ENCODE data around the gene DHRS12. TPM values are rescaled to one million over a fixed set of nuclear protein-coding genes. Genes with fewer than 3 reads are reported as not detected.

DHRS12 gene
- total RNA-seq, 1 experiment from 2014 or later = 2.6 TPM

DNA sequence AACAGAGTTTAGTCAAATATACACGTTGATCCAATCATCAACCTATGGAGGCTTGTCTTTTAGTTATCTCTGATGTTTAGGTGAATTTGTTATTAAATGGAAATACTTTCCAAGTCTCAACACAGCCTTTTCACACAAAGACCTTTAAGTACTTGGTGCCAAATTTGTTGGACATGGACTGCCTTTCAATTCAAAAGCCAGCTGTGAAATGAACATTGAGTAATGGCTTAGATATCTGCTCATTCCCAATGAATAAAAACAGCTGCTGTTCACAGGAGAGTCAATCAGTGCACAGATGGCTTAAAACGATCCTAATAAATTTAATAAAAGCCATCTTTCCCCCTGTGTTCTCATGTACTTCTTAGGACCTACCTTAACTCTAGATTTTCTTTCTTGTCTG lies 19.9 kb upstream of the DHRS12 start:
- Histone ChIP-seq H3K27me3 (ENCODE audit: low read length) (peaks cover 17% of the 10 kb centered on the region; the same call in 1 of the 2 replicates), H3K79me2 (ENCODE audit: low read length) (no peaks in the 10 kb centered on the region), H3K4me2 (ENCODE audit: low read length) (no peak overlapping the region), H4K20me1 (ENCODE audit: low read length) (no peaks in the 10 kb centered on the region), H3K9ac (ENCODE audit: low read length) (no peak overlapping the region), H3F3A (ENCODE audit: low read length, unreplicated experiment) (no peaks in the 10 kb centered on the region), H3K9me2 (replicated peaks; ENCODE audit: low read length) (no peaks in the 10 kb centered on the region), H3K36me3 (ENCODE audit: low read depth, low read length) (no peaks in the 10 kb centered on the region), H3K4me1 (ENCODE audit: insufficient read depth, low read length) (no peaks in the 10 kb centered on the region), H3K4me3 (ENCODE audit: low read length) (no peak overlapping the region), H3K27ac (ENCODE audit: low read length) (no peak overlapping the region), H3K9me3 (ENCODE audit: low read length) (no peaks in the 10 kb centered on the region), H2AFZ (ENCODE audit: low read length) (no peak overlapping the region)
- intact Hi-C loops (cut with micrococcal nuclease) = no loop called here
- ChIA-PET CTCF (no interaction called here), POLR2A (ENCODE audit: unreplicated experiment) (interaction anchor here (0.8 kb wide), 1 partner anchor 483 kb away, joined by 8 read pairs; no protein-coding TSS in a partner anchor)
- TF ChIP-seq, protein P1, sequence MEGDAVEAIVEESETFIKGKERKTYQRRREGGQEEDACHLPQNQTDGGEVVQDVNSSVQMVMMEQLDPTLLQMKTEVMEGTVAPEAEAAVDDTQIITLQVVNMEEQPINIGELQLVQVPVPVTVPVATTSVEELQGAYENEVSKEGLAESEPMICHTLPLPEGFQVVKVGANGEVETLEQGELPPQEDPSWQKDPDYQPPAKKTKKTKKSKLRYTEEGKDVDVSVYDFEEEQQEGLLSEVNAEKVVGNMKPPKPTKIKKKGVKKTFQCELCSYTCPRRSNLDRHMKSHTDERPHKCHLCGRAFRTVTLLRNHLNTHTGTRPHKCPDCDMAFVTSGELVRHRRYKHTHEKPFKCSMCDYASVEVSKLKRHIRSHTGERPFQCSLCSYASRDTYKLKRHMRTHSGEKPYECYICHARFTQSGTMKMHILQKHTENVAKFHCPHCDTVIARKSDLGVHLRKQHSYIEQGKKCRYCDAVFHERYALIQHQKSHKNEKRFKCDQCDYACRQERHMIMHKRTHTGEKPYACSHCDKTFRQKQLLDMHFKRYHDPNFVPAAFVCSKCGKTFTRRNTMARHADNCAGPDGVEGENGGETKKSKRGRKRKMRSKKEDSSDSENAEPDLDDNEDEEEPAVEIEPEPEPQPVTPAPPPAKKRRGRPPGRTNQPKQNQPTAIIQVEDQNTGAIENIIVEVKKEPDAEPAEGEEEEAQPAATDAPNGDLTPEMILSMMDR (conservative IDR thresholded peaks at IDR 0.05; ENCODE audit: low read depth, low read length) = no peak
- ATAC-seq (no peak), DNase-seq (no peak)
- no TSS peak for BruUV-seq (replicated peaks)

DNA sequence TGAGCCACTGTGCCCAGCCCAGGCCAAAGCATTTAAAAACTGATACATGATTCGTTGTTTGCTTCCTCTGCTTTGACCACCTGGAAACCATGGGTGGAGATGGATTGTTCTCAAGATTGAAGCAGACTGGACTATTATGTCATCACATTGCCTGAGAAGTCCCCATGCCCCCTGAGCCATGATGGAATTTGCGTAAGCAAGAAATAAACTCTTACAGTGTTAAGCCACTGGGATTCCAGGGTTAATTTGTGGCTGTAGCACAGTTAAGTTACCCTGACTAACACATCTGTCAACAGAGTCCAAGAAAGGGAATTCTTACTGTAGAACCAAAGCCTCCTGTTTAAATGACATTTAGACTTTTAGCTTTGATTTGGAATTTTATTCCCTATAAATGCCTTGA lies 19.4 kb upstream of the DHRS12 start:
- TF ChIP-seq EZH2 (IDR thresholded peaks at IDR 0.05; ENCODE audit: low read length, unreplicated experiment) = no peak
- TF ChIP-seq, protein P1 (conservative IDR thresholded peaks at IDR 0.05; ENCODE audit: low read depth, low read length) = no peak
- no peak for TF ChIP-seq EZH2phosphoT487 (IDR thresholded peaks at IDR 0.05; ENCODE audit: borderline replicate concordance, low read length)
- peaks cover 17% of the 10 kb centered on the region; the same call in 1 of the 2 replicates for H3K27me3 ChIP-seq (ENCODE audit: low read length)
- H3F3A ChIP-seq (ENCODE audit: low read length, unreplicated experiment) = no peaks in the 10 kb centered on the region
- H3K4me2 ChIP-seq (ENCODE audit: low read length) = no peak overlapping the region
- no peaks in the 10 kb centered on the region for H3K79me2 ChIP-seq (ENCODE audit: low read length)
- intact Hi-C loops (cut with micrococcal nuclease) = no loop called here
- ChIA-PET POLR2A (ENCODE audit: unreplicated experiment) (interaction anchor here (0.8 kb wide), 1 partner anchor 482 kb away, joined by 8 read pairs; no protein-coding TSS in a partner anchor), CTCF (no interaction called here)
- H2AFZ ChIP-seq (ENCODE audit: low read length) = no peak overlapping the region
- DNase-seq = no peak
- H3K9ac ChIP-seq (ENCODE audit: low read length) = no peak overlapping the region
- H3K36me3 ChIP-seq (ENCODE audit: low read depth, low read length) = no peaks in the 10 kb centered on the region
- H3K9me2 ChIP-seq (replicated peaks; ENCODE audit: low read length) = no peaks in the 10 kb centered on the region
- H3K9me3 ChIP-seq (ENCODE audit: low read length) = no peaks in the 10 kb centered on the region
- no peak overlapping the region for H3K27ac ChIP-seq (ENCODE audit: low read length)
- no peak overlapping the region for H3K4me3 ChIP-seq (ENCODE audit: low read length)
- no peaks in the 10 kb centered on the region for H3K4me1 ChIP-seq (ENCODE audit: insufficient read depth, low read length)
- ATAC-seq = no peak
- no TSS peak for BruUV-seq (replicated peaks)
- no peaks in the 10 kb centered on the region for H4K20me1 ChIP-seq (ENCODE audit: low read length)

- Histone ChIP-seq H2AFZ (ENCODE audit: low read length) (no peak overlapping the region), H3K4me3 (ENCODE audit: low read length) (no peak overlapping the region), H3K36me3 (ENCODE audit: low read depth, low read length) (no peaks in the 10 kb centered on the region), H3K79me2 (ENCODE audit: low read length) (no peaks in the 10 kb centered on the region), H3K9me2 (replicated peaks; ENCODE audit: low read length) (no peaks in the 10 kb centered on the region), H3K9ac (ENCODE audit: low read length) (no peak overlapping the region), H3K27ac (ENCODE audit: low read length) (no peak overlapping the region), H3K4me2 (ENCODE audit: low read length) (no peak overlapping the region), H3K9me3 (ENCODE audit: low read length) (no peaks in the 10 kb centered on the region), H4K20me1 (ENCODE audit: low read length) (no peaks in the 10 kb centered on the region), H3K27me3 (ENCODE audit: low read length) (peaks cover 7% of the 10 kb centered on the region; the same call in 1 of the 2 replicates), H3K4me1 (ENCODE audit: insufficient read depth, low read length) (no peaks in the 10 kb centered on the region), H3F3A (ENCODE audit: low read length, unreplicated experiment) (no peaks in the 10 kb centered on the region)
- POLR2A ChIA-PET (ENCODE audit: unreplicated experiment) = no interaction called here
- TF ChIP-seq EZH2 (IDR thresholded peaks at IDR 0.05; ENCODE audit: low read length, unreplicated experiment) = no peak
- TF ChIP-seq, protein P1 (conservative IDR thresholded peaks at IDR 0.05; ENCODE audit: low read depth, low read length) = no peak
- no peak for TF ChIP-seq EZH2phosphoT487 (IDR thresholded peaks at IDR 0.05; ENCODE audit: borderline replicate concordance, low read length)
- CTCF ChIA-PET = no interaction called here
- no peak for ATAC-seq
- DNase-seq = no peak
- intact Hi-C loops (cut with micrococcal nuclease) = no loop called here
- no TSS peak for BruUV-seq (replicated peaks)
These were observed 18.3 kb upstream of the DHRS12 start for GRCh38 chr13:51822106-51822815.
